ENCODE measurements around the gene MID1IP1.

Gene MID1IP1

GRCh38 chrX:38841750-38842149 is 40.5 kb downstream of the MID1IP1 start:
- Histone ChIP-seq H3K9ac (ENCODE audit: low read length) (no peak overlapping the region), H3K4me2 (ENCODE audit: low read length) (no peak overlapping the region), H3K9me3 (ENCODE audit: low read length) (no peaks in the 10 kb centered on the region), H2AFZ (ENCODE audit: low read length) (no peak overlapping the region), H3K9me2 (ENCODE audit: low read depth, low read length) (no peaks in the 10 kb centered on the region), H3F3A (ENCODE audit: insufficient read depth, low read length) (no peaks in the 10 kb centered on the region), H3K36me3 (ENCODE audit: insufficient read depth, low read length) (no peaks in the 10 kb centered on the region), H3K27me3 (ENCODE audit: insufficient read depth, low read length) (no peaks in the 10 kb centered on the region), H3K4me3 (ENCODE audit: low read depth, low read length, poor library complexity, severe bottlenecking) (no peak overlapping the region), H3K4me1 (ENCODE audit: insufficient read depth, low read length, severe bottlenecking) (peaks cover 14% of the 10 kb centered on the region), H4K20me1 (ENCODE audit: insufficient read depth, low read length) (no peaks in the 10 kb centered on the region), H3K79me2 (ENCODE audit: insufficient read depth, low read length) (no peaks in the 10 kb centered on the region), H3K27ac (ENCODE audit: low read depth, low read length, poor library complexity, severe bottlenecking) (no peak overlapping the region)
- TF ChIP-seq CTCF (IDR thresholded peaks at IDR 0.05; ENCODE audit: low read length) (no peak), EZH2 (IDR thresholded peaks at IDR 0.05; ENCODE audit: borderline replicate concordance, low read length) (no peak)

GRCh38 chrX:38845426-38845825 is 44.2 kb downstream of the MID1IP1 start:
- no peak overlapping the region for H3K4me3 ChIP-seq (ENCODE audit: low read depth, low read length, poor library complexity, severe bottlenecking)
- H3K36me3 ChIP-seq (ENCODE audit: insufficient read depth, low read length): no peaks in the 10 kb centered on the region
- no peaks in the 10 kb centered on the region for H4K20me1 ChIP-seq (ENCODE audit: insufficient read depth, low read length)
- H3K79me2 ChIP-seq (ENCODE audit: insufficient read depth, low read length): no peaks in the 10 kb centered on the region
- no peak overlapping the region for H3K9ac ChIP-seq (ENCODE audit: low read length)
- no peak overlapping the region for H3K4me2 ChIP-seq (ENCODE audit: low read length)
- H3K9me2 ChIP-seq (ENCODE audit: low read depth, low read length): no peaks in the 10 kb centered on the region
- H3K9me3 ChIP-seq (ENCODE audit: low read length): no peaks in the 10 kb centered on the region
- H3K27me3 ChIP-seq (ENCODE audit: insufficient read depth, low read length): no peaks in the 10 kb centered on the region
- H3K4me1 ChIP-seq (ENCODE audit: insufficient read depth, low read length, severe bottlenecking): peaks cover 14% of the 10 kb centered on the region
- no peaks in the 10 kb centered on the region for H3F3A ChIP-seq (ENCODE audit: insufficient read depth, low read length)
- TF ChIP-seq CTCF (IDR thresholded peaks at IDR 0.05; ENCODE audit: low read length) (no peak), EZH2 (IDR thresholded peaks at IDR 0.05; ENCODE audit: borderline replicate concordance, low read length) (no peak)
- no peak overlapping the region for H3K27ac ChIP-seq (ENCODE audit: low read depth, low read length, poor library complexity, severe bottlenecking)
- H2AFZ ChIP-seq (ENCODE audit: low read length): no peak overlapping the region

GRCh38 chrX:38847206-38847902 is 46.1 kb downstream of the MID1IP1 start:
- Histone ChIP-seq H4K20me1 (ENCODE audit: insufficient read depth, low read length) (no peaks in the 10 kb centered on the region), H3K9me3 (ENCODE audit: low read length) (no peaks in the 10 kb centered on the region), H3K79me2 (ENCODE audit: insufficient read depth, low read length) (no peaks in the 10 kb centered on the region), H3K9me2 (ENCODE audit: low read depth, low read length) (no peaks in the 10 kb centered on the region), H3K4me3 (ENCODE audit: low read depth, low read length, poor library complexity, severe bottlenecking) (no peak overlapping the region), H3K27me3 (ENCODE audit: insufficient read depth, low read length) (no peaks in the 10 kb centered on the region), H3F3A (ENCODE audit: insufficient read depth, low read length) (no peaks in the 10 kb centered on the region), H3K9ac (ENCODE audit: low read length) (no peak overlapping the region), H3K4me2 (ENCODE audit: low read length) (no peak overlapping the region), H2AFZ (ENCODE audit: low read length) (no peak overlapping the region), H3K27ac (ENCODE audit: low read depth, low read length, poor library complexity, severe bottlenecking) (no peak overlapping the region), H3K4me1 (ENCODE audit: insufficient read depth, low read length, severe bottlenecking) (peaks cover 14% of the 10 kb centered on the region), H3K36me3 (ENCODE audit: insufficient read depth, low read length) (no peaks in the 10 kb centered on the region)
- TF ChIP-seq EZH2 (IDR thresholded peaks at IDR 0.05; ENCODE audit: borderline replicate concordance, low read length): no peak
- TF ChIP-seq CTCF (IDR thresholded peaks at IDR 0.05; ENCODE audit: low read length): no peak
